Measurements from ENCODE around the gene TEK.

The TEK gene

GRCh38 chr9:27085456-27085855 lies 23.6 kb upstream of the TEK start (continued):
- no peak for TF ChIP-seq ZNF747 (tag by site-specific recombination; IDR thresholded peaks at IDR 0.05)
- TF ChIP-seq ZSCAN30 (tag by site-specific recombination; IDR thresholded peaks at IDR 0.05) = no peak
- no peak for TF ChIP-seq EGR2 (tag by site-specific recombination; IDR thresholded peaks at IDR 0.05; ENCODE audit: low read depth)

DNA sequence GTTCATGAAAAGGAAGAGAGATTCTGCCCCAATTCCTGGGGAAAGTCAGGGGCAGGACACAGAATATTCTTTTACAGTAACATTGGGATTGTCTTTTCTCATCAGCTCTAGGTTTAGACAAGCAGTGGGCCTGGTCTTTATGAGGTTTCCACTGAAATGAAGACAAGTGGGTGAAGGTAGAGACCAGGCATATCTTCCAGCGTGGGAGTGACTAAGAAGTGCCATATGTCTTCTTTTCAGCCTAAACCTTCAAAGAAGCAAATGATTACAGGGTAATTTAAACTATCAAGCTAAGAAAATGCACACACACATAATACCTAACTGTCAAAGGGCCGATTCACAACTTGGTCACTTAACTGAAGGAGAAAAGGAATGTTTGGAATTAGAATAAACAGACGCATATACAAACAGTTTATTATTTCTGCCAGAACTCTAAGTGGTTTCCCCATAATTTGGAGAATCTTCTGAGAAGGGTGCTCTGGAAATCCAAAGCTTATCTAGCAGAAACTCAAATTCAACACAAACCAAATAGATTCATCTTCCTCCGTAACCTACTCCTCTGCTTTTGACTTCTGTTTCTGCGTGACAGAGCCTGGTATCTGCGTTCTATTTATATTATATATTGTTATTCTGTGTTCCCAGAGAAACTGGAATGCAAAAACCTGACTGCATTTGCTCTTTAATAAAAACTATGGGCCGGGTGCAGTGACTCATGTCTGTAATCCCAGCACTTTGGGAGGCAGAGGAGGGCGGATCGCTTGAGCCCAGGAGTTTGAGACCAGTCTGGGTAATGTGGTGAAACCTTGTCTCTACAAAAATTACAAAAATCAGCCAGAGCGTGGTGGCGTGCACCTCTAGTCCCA lies 22.0 kb upstream of the TEK start:
- TF ChIP-seq ZNF146 (tag by site-specific recombination; IDR thresholded peaks at IDR 0.05) = no peak
- TF ChIP-seq ZEB2 (tag by site-specific recombination; IDR thresholded peaks at IDR 0.05) = no peak
- peak; percentile 29; the same call in 1 of the 2 replicates for TF ChIP-seq ZFHX2 (tag by site-specific recombination; conservative IDR thresholded peaks at IDR 0.05)
- TF ChIP-seq EGR2 (tag by site-specific recombination; IDR thresholded peaks at IDR 0.05; ENCODE audit: low read depth) = peak; percentile 38; the same call in 1 of the 2 replicates
- Histone ChIP-seq H3K4me1 (ENCODE audit: control insufficient read depth, insufficient read depth, low read length) (no peaks in the 10 kb centered on the region), H3K36me3 (ENCODE audit: control insufficient read depth in 2 of 2, insufficient read depth in 1 of 2, low read length in 2 of 2) (no peaks in the 10 kb centered on the region), H3K9me3 (ENCODE audit: control insufficient read depth, insufficient read depth, low read depth, low read length) (no peaks in the 10 kb centered on the region), H3K4me3 (ENCODE audit: low read depth, low read length) (no peak overlapping the region), H3K27ac (ENCODE audit: extremely low read depth, low read depth, low read length) (no peak overlapping the region)
- ChIA-PET POLR2A (no interaction called here), CTCF (interaction anchor here (0.5 kb wide), 1 partner anchor 21 kb away, joined by 4 read pairs; no protein-coding TSS in a partner anchor)

GRCh38 chr9:27088981-27089380 lies 20.0 kb upstream of the TEK start:
- ChIA-PET POLR2A (no interaction called here), CTCF (no interaction called here)
- TF ChIP-seq ZNF214 (tag by site-specific recombination; IDR thresholded peaks at IDR 0.05; ENCODE audit: borderline replicate concordance) = no peak
- no peak for TF ChIP-seq ZNF155 (tag by site-specific recombination; IDR thresholded peaks at IDR 0.05)
- no peak for TF ChIP-seq ZNF777 (tag by site-specific recombination; IDR thresholded peaks at IDR 0.05; ENCODE audit: borderline replicate concordance)
- TF ChIP-seq ZNF548 (tag by site-specific recombination; IDR thresholded peaks at IDR 0.05) = no peak
- no peak for TF ChIP-seq ZNF704 (tag by site-specific recombination; IDR thresholded peaks at IDR 0.05)
- no peak for TF ChIP-seq KLF8 (tag by site-specific recombination; IDR thresholded peaks at IDR 0.05)
- no peak for TF ChIP-seq ZNF549 (tag by site-specific recombination; IDR thresholded peaks at IDR 0.05)
- no peak overlapping the region for H3K27ac ChIP-seq (ENCODE audit: extremely low read depth, low read depth, low read length)
- no peaks in the 10 kb centered on the region for H3K36me3 ChIP-seq (ENCODE audit: control insufficient read depth in 2 of 2, insufficient read depth in 1 of 2, low read length in 2 of 2)
- no peaks in the 10 kb centered on the region for H3K4me1 ChIP-seq (ENCODE audit: control insufficient read depth, insufficient read depth, low read length)
- H3K4me3 ChIP-seq (ENCODE audit: low read depth, low read length) = no peak overlapping the region
- no peaks in the 10 kb centered on the region for H3K9me3 ChIP-seq (ENCODE audit: control insufficient read depth, insufficient read depth, low read depth, low read length)

GRCh38 chr9:27089706-27090105 lies 19.3 kb upstream of the TEK start:
- H3K4me3 ChIP-seq (ENCODE audit: low read depth, low read length) = no peak overlapping the region
- no peaks in the 10 kb centered on the region for H3K4me1 ChIP-seq (ENCODE audit: control insufficient read depth, insufficient read depth, low read length)
- H3K27ac ChIP-seq (ENCODE audit: extremely low read depth, low read depth, low read length) = no peak overlapping the region
- H3K36me3 ChIP-seq (ENCODE audit: control insufficient read depth in 2 of 2, insufficient read depth in 1 of 2, low read length in 2 of 2) = no peaks in the 10 kb centered on the region
- H3K9me3 ChIP-seq (ENCODE audit: control insufficient read depth, insufficient read depth, low read depth, low read length) = no peaks in the 10 kb centered on the region
- POLR2A ChIA-PET = no interaction called here
- CTCF ChIA-PET = interaction anchor here (0.9 kb wide), 1 partner anchor 343 kb away, joined by 5 read pairs; no protein-coding TSS in a partner anchor
- TF ChIP-seq PRDM1 (tag by site-specific recombination; IDR thresholded peaks at IDR 0.05) = no peak
- TF ChIP-seq SETDB1 (IDR thresholded peaks at IDR 0.05; ENCODE audit: insufficient read length, low read length) = no peak
- no peak for TF ChIP-seq ZNF112 (tag by site-specific recombination; IDR thresholded peaks at IDR 0.05)
- TF ChIP-seq, protein P1, sequence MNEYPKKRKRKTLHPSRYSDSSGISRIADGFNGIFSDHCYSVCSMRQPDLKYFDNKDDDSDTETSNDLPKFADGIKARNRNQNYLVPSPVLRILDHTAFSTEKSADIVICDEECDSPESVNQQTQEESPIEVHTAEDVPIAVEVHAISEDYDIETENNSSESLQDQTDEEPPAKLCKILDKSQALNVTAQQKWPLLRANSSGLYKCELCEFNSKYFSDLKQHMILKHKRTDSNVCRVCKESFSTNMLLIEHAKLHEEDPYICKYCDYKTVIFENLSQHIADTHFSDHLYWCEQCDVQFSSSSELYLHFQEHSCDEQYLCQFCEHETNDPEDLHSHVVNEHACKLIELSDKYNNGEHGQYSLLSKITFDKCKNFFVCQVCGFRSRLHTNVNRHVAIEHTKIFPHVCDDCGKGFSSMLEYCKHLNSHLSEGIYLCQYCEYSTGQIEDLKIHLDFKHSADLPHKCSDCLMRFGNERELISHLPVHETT (tag by site-specific recombination; IDR thresholded peaks at IDR 0.05) = no peak
- TF ChIP-seq ZSCAN30 (tag by site-specific recombination; IDR thresholded peaks at IDR 0.05) = no peak
- no peak for TF ChIP-seq ZNF221 (tag by site-specific recombination; IDR thresholded peaks at IDR 0.05; ENCODE audit: borderline replicate concordance)
- no peak for TF ChIP-seq ZNF169 (tag by site-specific recombination; IDR thresholded peaks at IDR 0.05)
- no peak for TF ChIP-seq KLF8 (tag by site-specific recombination; IDR thresholded peaks at IDR 0.05)
- TF ChIP-seq ZSCAN23 (tag by site-specific recombination; IDR thresholded peaks at IDR 0.05) = no peak
- TF ChIP-seq, protein P2, sequence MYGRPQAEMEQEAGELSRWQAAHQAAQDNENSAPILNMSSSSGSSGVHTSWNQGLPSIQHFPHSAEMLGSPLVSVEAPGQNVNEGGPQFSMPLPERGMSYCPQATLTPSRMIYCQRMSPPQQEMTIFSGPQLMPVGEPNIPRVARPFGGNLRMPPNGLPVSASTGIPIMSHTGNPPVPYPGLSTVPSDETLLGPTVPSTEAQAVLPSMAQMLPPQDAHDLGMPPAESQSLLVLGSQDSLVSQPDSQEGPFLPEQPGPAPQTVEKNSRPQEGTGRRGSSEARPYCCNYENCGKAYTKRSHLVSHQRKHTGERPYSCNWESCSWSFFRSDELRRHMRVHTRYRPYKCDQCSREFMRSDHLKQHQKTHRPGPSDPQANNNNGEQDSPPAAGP (tag by site-specific recombination; IDR thresholded peaks at IDR 0.05) = no peak
- TF ChIP-seq ZNF548 (tag by site-specific recombination; IDR thresholded peaks at IDR 0.05) = no peak

Measured in HEK293 (cell line).